ENCODE measurements around the gene ZC3H15. TPM values are rescaled to one million over a fixed set of nuclear protein-coding genes. Genes with fewer than 3 reads are reported as not detected.

ZC3H15 gene
- total RNA-seq, 1 donor from 2014 or later, result 42.9 TPM

- Histone ChIP-seq H3K9me3 (no peaks in the 10 kb centered on the region), H3K27me3 (no peaks in the 10 kb centered on the region), H3K36me3 (no peaks in the 10 kb centered on the region), H3K4me1 (peaks cover 22% of the 10 kb centered on the region), H3K27ac (peak overlapping the region; percentile 27), H3K4me3 (peak overlapping the region; percentile 92)
- ATAC-seq (no peak), DNase-seq (no peak)
- TF ChIP-seq CTCF (IDR thresholded peaks at IDR 0.05), result no peak
- intact Hi-C loops (cut with DNase I), result no loop called here
These were observed 1.9 kb upstream of the ZC3H15 start for GRCh38 chr2:186484062-186484735.

GRCh38 chr2:186485576-186485870 is 537 bp upstream of the ZC3H15 start:
- Histone ChIP-seq H3K36me3 (no peaks in the 10 kb centered on the region), H3K9me3 (no peaks in the 10 kb centered on the region), H3K27ac (peak overlapping the region; percentile 89), H3K4me3 (peak overlapping the region; percentile 92), H3K27me3 (no peaks in the 10 kb centered on the region), H3K4me1 (peaks cover 29% of the 10 kb centered on the region)
- no peak for DNase-seq
- ATAC-seq, result no peak
- intact Hi-C loops (cut with DNase I), result no loop called here
- no peak for TF ChIP-seq CTCF (IDR thresholded peaks at IDR 0.05)

GRCh38 chr2:186486651-186487647 is 889 bp downstream of the ZC3H15 start:
- no peaks in the 10 kb centered on the region for H3K27me3 ChIP-seq
- DNase-seq, result no peak
- peak overlapping the region; percentile 92 for H3K4me3 ChIP-seq
- intact Hi-C loops (cut with DNase I), result no loop called here
- peaks cover 43% of the 10 kb centered on the region for H3K4me1 ChIP-seq
- no peak for TF ChIP-seq CTCF (IDR thresholded peaks at IDR 0.05)
- H3K9me3 ChIP-seq, result no peaks in the 10 kb centered on the region
- H3K36me3 ChIP-seq, result no peaks in the 10 kb centered on the region
- peak overlapping the region; percentile 89 for H3K27ac ChIP-seq
- no peak for ATAC-seq

DNA sequence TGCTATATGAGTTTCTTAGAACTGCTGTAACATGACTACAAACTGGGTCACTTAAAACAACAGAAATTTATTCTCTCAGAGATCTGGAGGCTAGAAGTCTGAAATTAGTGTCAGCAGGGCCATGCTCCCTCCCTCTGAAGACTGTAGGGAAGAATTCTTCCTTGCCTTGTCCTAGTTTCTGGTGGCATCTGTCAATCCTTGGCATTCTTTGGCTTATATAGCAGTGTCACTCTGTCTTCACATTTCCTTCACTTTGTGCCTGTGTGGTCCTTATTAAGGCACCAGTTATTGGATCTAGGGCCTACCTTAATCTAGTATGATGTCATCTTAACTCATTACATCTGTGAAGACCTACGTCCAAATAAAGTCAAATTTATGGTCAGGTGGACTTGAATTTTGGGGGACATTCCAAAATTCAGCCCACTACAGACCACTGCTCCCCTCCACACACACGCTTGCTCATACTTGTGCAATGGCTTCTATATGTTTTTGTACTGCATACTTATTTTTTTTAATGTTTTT is 7.6 kb downstream of the ZC3H15 start:
- no peak for TF ChIP-seq CTCF (IDR thresholded peaks at IDR 0.05)
- H3K27ac ChIP-seq, result no peak overlapping the region

DNA sequence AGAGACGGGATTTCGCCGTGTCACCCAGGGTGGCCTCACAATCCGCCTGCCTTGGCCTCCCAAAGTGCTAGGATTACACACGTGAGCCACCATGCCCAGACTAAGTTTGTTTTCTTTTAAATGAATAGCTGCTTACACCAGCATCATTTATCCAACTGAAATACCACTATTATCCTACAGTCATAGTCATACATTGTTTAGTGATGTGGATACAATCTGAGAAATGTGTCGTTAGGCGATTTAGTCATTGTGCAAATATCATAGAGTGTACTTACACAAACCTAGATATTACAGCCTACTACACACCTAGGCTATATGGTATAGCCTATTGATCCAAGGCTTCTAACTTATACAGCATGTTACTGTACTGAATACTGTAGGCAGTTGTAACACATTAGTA is 10.3 kb downstream of the ZC3H15 start:
- Histone ChIP-seq H3K36me3 (peaks cover 59% of the 10 kb centered on the region), H3K9me3 (no peaks in the 10 kb centered on the region), H3K4me3 (no peak overlapping the region), H3K27me3 (no peaks in the 10 kb centered on the region), H3K27ac (no peak overlapping the region), H3K4me1 (peaks cover 22% of the 10 kb centered on the region)
- no peak for ATAC-seq
- no peak for DNase-seq
- intact Hi-C loops (cut with DNase I), result no loop called here
- TF ChIP-seq CTCF (IDR thresholded peaks at IDR 0.05), result no peak

More for the DNA sequence above, 7.6 kb downstream of the ZC3H15 start:
- DNase-seq, result no peak
- no peak overlapping the region for H3K4me3 ChIP-seq
- H3K36me3 ChIP-seq, result peaks cover 39% of the 10 kb centered on the region
- H3K27me3 ChIP-seq, result no peaks in the 10 kb centered on the region
- intact Hi-C loops (cut with DNase I), result no loop called here
- ATAC-seq, result no peak
- H3K4me1 ChIP-seq, result peaks cover 38% of the 10 kb centered on the region
- H3K9me3 ChIP-seq, result no peaks in the 10 kb centered on the region

Measured in upper lobe of right lung (tissue), 1 donor.